Measurements from ENCODE around the gene GPC5.

Gene GPC5

DNA sequence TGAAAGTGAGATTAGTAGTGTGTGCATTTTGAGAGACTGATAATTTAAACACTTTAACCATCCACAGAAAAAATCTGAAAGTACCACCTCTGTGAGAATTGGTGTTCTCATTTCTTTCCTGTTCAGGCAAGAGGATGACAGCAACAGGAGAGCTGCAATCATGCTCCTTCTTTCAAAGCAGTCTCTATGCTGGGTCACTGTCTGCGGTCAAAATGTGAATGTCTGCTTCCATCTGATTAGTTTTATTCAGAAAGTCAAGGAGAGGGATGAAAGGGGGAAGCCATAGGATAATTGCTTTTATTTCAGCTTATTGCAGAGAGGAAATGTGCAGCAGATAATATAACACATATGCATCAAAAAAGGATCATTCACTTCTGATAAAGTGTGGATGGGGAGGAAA, 1514.2 kb downstream of the GPC5 start:
- DNase-seq (ENCODE audit: low read depth in 1 of 2, low spot score in 1 of 2) = no peak

DNA sequence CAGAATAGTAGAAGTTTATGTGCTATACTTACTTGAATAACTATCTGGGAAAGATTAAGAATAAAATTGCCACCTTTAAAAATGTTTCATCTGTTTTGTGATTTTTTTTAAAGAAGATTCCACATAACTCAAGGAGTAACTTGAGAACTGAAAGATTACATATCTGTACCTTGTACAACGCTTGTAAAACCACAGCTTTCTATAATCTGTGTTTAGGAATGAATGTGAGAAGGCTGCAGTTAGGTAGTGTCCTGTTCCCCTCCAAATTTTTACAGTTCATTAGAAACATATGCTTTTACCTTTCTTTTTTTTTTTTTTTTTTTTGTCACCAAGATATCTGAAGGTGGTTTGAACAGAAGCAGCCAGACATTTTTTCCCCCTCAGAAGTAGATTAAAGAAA, 1515.4 kb downstream of the GPC5 start:
- no peak for DNase-seq (ENCODE audit: low read depth in 1 of 2, low spot score in 1 of 2)

Data from activated T-helper 1 cell treated with anti-CD3 and anti-CD28 coated beads, Interleukin-2, amount 50 U/mL, for 16 hours (primary cell).